PC-9 (cell line): Measurements from ENCODE around the gene RPGRIP1. TPM values are rescaled to one million over a fixed set of nuclear protein-coding genes. Genes with fewer than 3 reads are reported as not detected.

Experiments
- BruUV-seq: library from RNA; stranded (reverse); fragments of 400-500 nt; replicated peaks from 2 replicates; lab custom pipeline; 2021; lab: Mats Ljungman, UMichigan
- CTCF ChIA-PET: fragments of 300-600 bp; sonication (Branson Sonifier 250); formaldehyde crosslinking; loops from one replicate; lab custom pipeline; 2022; ENCODE audit warnings: antibody characterized with exemption; lab: Charles Lee
- POLR2A ChIA-PET: fragments of 300-600 bp; sonication (Branson Sonifier 250); formaldehyde crosslinking; loops from one replicate; lab custom pipeline; 2022; ENCODE audit warnings: antibody characterized with exemption; ENCODE audit not compliant: unreplicated experiment; lab: Charles Lee
- DNase-seq, 2 experiments: peaks; one replicate each; pipeline versions ENCODE4 v3.0.0 to v3.0.0-alpha.2; 2015 to 2022; ENCODE audit warnings: mixed read lengths in 1 of 2
- H2AFZ ChIP-seq: fragments of 200-600 bp; sonication (generic); 2 replicates; pipeline ENCODE4 v1.8.1; 2017; ENCODE audit warnings: antibody characterized with exemption
- H3F3A ChIP-seq: fragments of 200-600 bp; sonication (generic); 2 replicates; pipeline ENCODE4 v1.8.1; 2017; ENCODE audit warnings: antibody characterized with exemption, mild to moderate bottlenecking, low read depth; ENCODE audit not compliant: insufficient read depth
- H3K27ac ChIP-seq: fragments of 200-600 bp; sonication (generic); 2 replicates; pipeline ENCODE4 v1.6.1; 2016; ENCODE audit warnings: mixed run types
- H3K27me3 ChIP-seq: fragments of 200-600 bp; sonication (generic); 2 replicates; pipeline ENCODE4 v1.6.1; 2016; ENCODE audit warnings: low read depth, mixed run types; ENCODE audit not compliant: insufficient read depth
- H3K36me3 ChIP-seq: fragments of 200-600 bp; sonication (generic); 2 replicates; pipeline ENCODE4 v1.6.1; 2016; ENCODE audit warnings: low read depth, mixed run types
- H3K4me1 ChIP-seq: fragments of 200-600 bp; sonication (generic); replicated peaks from 2 replicates; pipeline ENCODE4 v1.6.1; 2016; ENCODE audit warnings: mixed run types; ENCODE audit not compliant: insufficient read depth
- H3K4me2 ChIP-seq: fragments of 200-600 bp; sonication (generic); 2 replicates; pipeline ENCODE4 v1.6.1; 2017; ENCODE audit warnings: mixed run types
- H3K4me3 ChIP-seq: fragments of 200-600 bp; sonication (generic); 2 replicates; pipeline ENCODE4 v1.6.1; 2016; ENCODE audit warnings: mixed run types
- H3K79me2 ChIP-seq: fragments of 200-600 bp; sonication (generic); 2 replicates; pipeline ENCODE4 v1.6.1; 2017; ENCODE audit warnings: low read depth, mixed run types
- H3K9me2 ChIP-seq: fragments of 200-600 bp; sonication (generic); 2 replicates; pipeline ENCODE4 v1.8.1; 2017; ENCODE audit warnings: mild to moderate bottlenecking; ENCODE audit not compliant: insufficient read depth
- H3K9me3 ChIP-seq: fragments of 200-600 bp; sonication (generic); 2 replicates; pipeline ENCODE4 v1.8.1; 2016; ENCODE audit warnings: low read depth; ENCODE audit not compliant: insufficient read depth
- H4K20me1 ChIP-seq: fragments of 200-600 bp; sonication (generic); 2 replicates; pipeline ENCODE4 v1.8.1; 2017; ENCODE audit not compliant: insufficient read depth
- EZH2 ChIP-seq: fragments of 200-600 bp; sonication (generic); IDR thresholded peaks from 2 replicates; pipeline ENCODE4 v1.8.0; 2017; ENCODE audit warnings: antibody characterized with exemption, low read depth
- intact Hi-C: fragments of 100-400 bp; cut with micrococcal nuclease; formaldehyde crosslinking; loops from one replicate; pipeline ENCODE4 v1.10.0; 2022; ENCODE audit not compliant: unreplicated experiment
- total RNA-seq: library from RNA; stranded (reverse); gene quantifications from 2 replicates; pipeline ENCODE4 v1.2.3, GENCODE V29; 2021
- TF ChIP-seq, protein P1 (sequence below): fragments of 200-600 bp; sonication (generic); conservative IDR thresholded peaks from 2 replicates; pipeline ENCODE4 v1.6.1; 2017; ENCODE audit warnings: mixed run types, antibody characterized with exemption, mild to moderate bottlenecking, moderate library complexity

The RPGRIP1 gene
- total RNA-seq, 1 experiment from 2014 or later = 2.1 TPM

- Histone ChIP-seq H4K20me1 (no peaks in the 10 kb centered on the region), H3F3A (no peaks in the 10 kb centered on the region), H2AFZ (no peak overlapping the region), H3K27me3 (no peaks in the 10 kb centered on the region), H3K36me3 (no peaks in the 10 kb centered on the region), H3K27ac (no peak overlapping the region), H3K9me2 (no peaks in the 10 kb centered on the region), H3K4me3 (no peak overlapping the region), H3K4me2 (no peak overlapping the region), H3K4me1 (peaks cover 13% of the 10 kb centered on the region), H3K9me3 (no peaks in the 10 kb centered on the region), H3K79me2 (no peaks in the 10 kb centered on the region)
- no peak for DNase-seq
- TF ChIP-seq, protein P1, sequence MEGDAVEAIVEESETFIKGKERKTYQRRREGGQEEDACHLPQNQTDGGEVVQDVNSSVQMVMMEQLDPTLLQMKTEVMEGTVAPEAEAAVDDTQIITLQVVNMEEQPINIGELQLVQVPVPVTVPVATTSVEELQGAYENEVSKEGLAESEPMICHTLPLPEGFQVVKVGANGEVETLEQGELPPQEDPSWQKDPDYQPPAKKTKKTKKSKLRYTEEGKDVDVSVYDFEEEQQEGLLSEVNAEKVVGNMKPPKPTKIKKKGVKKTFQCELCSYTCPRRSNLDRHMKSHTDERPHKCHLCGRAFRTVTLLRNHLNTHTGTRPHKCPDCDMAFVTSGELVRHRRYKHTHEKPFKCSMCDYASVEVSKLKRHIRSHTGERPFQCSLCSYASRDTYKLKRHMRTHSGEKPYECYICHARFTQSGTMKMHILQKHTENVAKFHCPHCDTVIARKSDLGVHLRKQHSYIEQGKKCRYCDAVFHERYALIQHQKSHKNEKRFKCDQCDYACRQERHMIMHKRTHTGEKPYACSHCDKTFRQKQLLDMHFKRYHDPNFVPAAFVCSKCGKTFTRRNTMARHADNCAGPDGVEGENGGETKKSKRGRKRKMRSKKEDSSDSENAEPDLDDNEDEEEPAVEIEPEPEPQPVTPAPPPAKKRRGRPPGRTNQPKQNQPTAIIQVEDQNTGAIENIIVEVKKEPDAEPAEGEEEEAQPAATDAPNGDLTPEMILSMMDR = no peak
- no peak for TF ChIP-seq EZH2
- no TSS peak for BruUV-seq
- intact Hi-C loops = no loop called here
- ChIA-PET POLR2A (no interaction called here), CTCF (no interaction called here)
Measured at GRCh38 chr14:21322716-21323115, 42.8 kb downstream of the RPGRIP1 start.

GRCh38 chr14:21326972-21327371, 47.1 kb downstream of the RPGRIP1 start:
- no peaks in the 10 kb centered on the region for H3K4me1 ChIP-seq
- intact Hi-C loops = no loop called here
- no peaks in the 10 kb centered on the region for H3K27me3 ChIP-seq
- TF ChIP-seq, protein P1 = no peak
- TF ChIP-seq EZH2 = no peak
- no peak overlapping the region for H3K4me2 ChIP-seq
- POLR2A ChIA-PET = no interaction called here
- H3K4me3 ChIP-seq = no peak overlapping the region
- CTCF ChIA-PET = no interaction called here
- no peak for DNase-seq
- no peaks in the 10 kb centered on the region for H3K9me2 ChIP-seq
- H3F3A ChIP-seq = no peaks in the 10 kb centered on the region
- no peaks in the 10 kb centered on the region for H3K9me3 ChIP-seq
- no TSS peak for BruUV-seq
- no peak overlapping the region for H2AFZ ChIP-seq
- no peaks in the 10 kb centered on the region for H3K36me3 ChIP-seq
- H3K27ac ChIP-seq = no peak overlapping the region
- H4K20me1 ChIP-seq = no peaks in the 10 kb centered on the region
- H3K79me2 ChIP-seq = no peaks in the 10 kb centered on the region

Other genes starting within 250 kb of the RPGRIP1 start
- gene TPPP2, start 249.9 kb upstream of the RPGRIP1 start, total RNA-seq = not detected in 2 replicates
- not detected in 2 replicates for gene RNASE13, start 245.3 kb upstream of the RPGRIP1 start, total RNA-seq
- gene RNASE7, start 237.7 kb upstream of the RPGRIP1 start, total RNA-seq = not detected in 2 replicates
- gene RNASE8, start 222.3 kb upstream of the RPGRIP1 start, total RNA-seq = not detected in 2 replicates
- 12.7 and 13.0 TPM in 2 replicates for gene ARHGEF40, start 209.8 kb upstream of the RPGRIP1 start, total RNA-seq
- 23.0 and 25.3 TPM in 2 replicates for gene ZNF219, start 181.4 kb upstream of the RPGRIP1 start, total RNA-seq
- gene TMEM253, start 179.0 kb upstream of the RPGRIP1 start, total RNA-seq = 0.35 and 1.4 TPM in 2 replicates
- gene OR5AU1, start 124.0 kb upstream of the RPGRIP1 start, total RNA-seq = not detected in 2 replicates
- gene HNRNPC, start 10.6 kb upstream of the RPGRIP1 start, total RNA-seq = 486 and 550 TPM in 2 replicates
- 57.2 and 65.4 TPM in 2 replicates for gene SUPT16H, start 103.9 kb downstream of the RPGRIP1 start, total RNA-seq
- 57.3 and 58.7 TPM in 2 replicates for gene CHD8, start 176.0 kb downstream of the RPGRIP1 start, total RNA-seq
- gene RAB2B, start 196.9 kb downstream of the RPGRIP1 start, total RNA-seq = 12.2 and 12.8 TPM in 2 replicates
- gene TOX4, start 197.1 kb downstream of the RPGRIP1 start, total RNA-seq = 32.9 and 50.6 TPM in 2 replicates
- 27.9 and 30.7 TPM in 2 replicates for gene METTL3, start 231.3 kb downstream of the RPGRIP1 start, total RNA-seq
- 10.3 and 10.9 TPM in 2 replicates for gene SALL2, start 246.3 kb downstream of the RPGRIP1 start, total RNA-seq